ENCODE measurements around the gene KRTAP5-10.
"Not testable (repeated sequence)": the region's sequence is repeated elsewhere in the genome, so short reads cannot be mapped to it uniquely, and the experiment has no call there.

The KRTAP5-10 gene

DNA sequence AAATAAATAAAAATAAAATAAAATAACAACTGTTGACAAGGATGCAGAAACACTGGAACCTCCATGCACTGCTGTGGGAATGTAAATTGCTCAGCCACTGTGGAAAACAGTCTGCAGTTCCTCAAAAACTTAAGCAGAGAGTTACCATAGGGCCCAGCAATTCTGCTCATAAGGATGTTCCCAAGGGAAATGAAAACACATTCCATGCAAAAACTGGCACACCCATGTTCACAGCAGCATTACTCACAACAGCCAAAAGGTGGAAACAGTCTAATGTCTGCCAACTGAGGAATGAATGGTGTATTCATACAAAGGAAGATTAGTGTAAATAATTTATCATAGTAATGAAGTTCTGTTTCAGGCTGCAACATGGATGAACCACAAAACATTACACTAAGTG lies 3.2 kb upstream of the KRTAP5-10 start:
- H3K9me3 ChIP-seq (ENCODE audit: control insufficient read depth, low read length), result peaks cover 5% of the 10 kb centered on the region
- H3K9ac ChIP-seq (ENCODE audit: low read length), result no peak overlapping the region
- H3K27me3 ChIP-seq (replicated peaks; ENCODE audit: control insufficient read depth, insufficient read depth, low read length), result peaks cover 18% of the 10 kb centered on the region
- DNase-seq (ENCODE audit: low read depth), result no peak
- H3K36me3 ChIP-seq (ENCODE audit: control insufficient read depth, insufficient read depth, low read length, severe bottlenecking), result no peaks in the 10 kb centered on the region
- no peak overlapping the region for H3K4me3 ChIP-seq (ENCODE audit: low read length)
- H3K4me1 ChIP-seq (ENCODE audit: control insufficient read depth, insufficient read depth, low read length), result no peaks in the 10 kb centered on the region

DNA sequence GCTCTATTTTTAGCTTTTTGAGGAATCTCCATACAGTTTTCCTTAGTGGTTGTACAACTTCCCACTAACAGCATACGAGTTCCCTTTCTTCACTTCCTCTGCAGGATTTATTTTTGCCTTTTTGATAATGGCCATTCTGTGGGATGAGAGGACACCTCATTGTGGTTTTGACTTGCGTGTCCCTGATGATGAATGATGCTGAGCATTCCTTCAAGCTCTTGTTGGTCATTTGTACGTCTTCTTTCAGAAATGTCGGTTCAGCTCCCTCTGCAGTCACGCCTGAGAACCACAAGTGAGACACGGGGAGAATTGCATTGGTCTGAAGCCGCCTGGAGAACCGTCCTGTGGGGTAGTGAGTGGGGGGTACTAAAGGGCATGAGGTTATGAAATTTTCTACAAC lies 2.0 kb upstream of the KRTAP5-10 start:
- Histone ChIP-seq H3K27me3 (replicated peaks; ENCODE audit: control insufficient read depth, insufficient read depth, low read length) (peaks cover 20% of the 10 kb centered on the region), H3K9ac (ENCODE audit: low read length) (no peak overlapping the region), H3K4me3 (ENCODE audit: low read length) (no peak overlapping the region), H3K4me1 (ENCODE audit: control insufficient read depth, insufficient read depth, low read length) (peaks cover 10% of the 10 kb centered on the region), H3K36me3 (ENCODE audit: control insufficient read depth, insufficient read depth, low read length, severe bottlenecking) (no peaks in the 10 kb centered on the region), H3K9me3 (ENCODE audit: control insufficient read depth, low read length) (peaks cover 5% of the 10 kb centered on the region)
- peak; percentile 49 for DNase-seq (ENCODE audit: low read depth)

DNA sequence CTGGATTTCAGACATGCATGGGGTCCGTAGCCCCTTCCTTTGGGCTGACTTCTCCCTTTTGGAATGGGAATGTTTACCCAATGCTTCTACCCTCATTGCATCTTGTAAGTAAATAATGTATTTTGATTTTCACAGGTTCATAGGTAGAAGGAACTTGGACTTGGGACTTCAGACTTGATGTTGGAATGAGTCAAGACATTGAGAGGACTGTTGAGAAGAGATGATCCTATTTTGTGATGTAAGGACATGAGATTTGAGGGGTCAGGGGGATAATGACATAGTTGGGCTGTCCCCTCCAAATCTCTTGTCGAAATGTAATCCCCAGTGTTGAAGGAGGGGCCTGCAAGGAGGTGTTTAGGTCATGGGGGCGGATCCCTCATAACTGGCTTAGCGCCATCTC lies 933 bp upstream of the KRTAP5-10 start:
- H3K9me3 ChIP-seq (ENCODE audit: control insufficient read depth, low read length), result peaks cover 5% of the 10 kb centered on the region
- H3K27me3 ChIP-seq (replicated peaks; ENCODE audit: control insufficient read depth, insufficient read depth, low read length), result peaks cover 20% of the 10 kb centered on the region
- peaks cover 18% of the 10 kb centered on the region for H3K4me1 ChIP-seq (ENCODE audit: control insufficient read depth, insufficient read depth, low read length)
- H3K36me3 ChIP-seq (ENCODE audit: control insufficient read depth, insufficient read depth, low read length, severe bottlenecking), result no peaks in the 10 kb centered on the region
- DNase-seq (ENCODE audit: low read depth), result no peak
- no peak overlapping the region for H3K4me3 ChIP-seq (ENCODE audit: low read length)
- no peak overlapping the region for H3K9ac ChIP-seq (ENCODE audit: low read length)

DNA sequence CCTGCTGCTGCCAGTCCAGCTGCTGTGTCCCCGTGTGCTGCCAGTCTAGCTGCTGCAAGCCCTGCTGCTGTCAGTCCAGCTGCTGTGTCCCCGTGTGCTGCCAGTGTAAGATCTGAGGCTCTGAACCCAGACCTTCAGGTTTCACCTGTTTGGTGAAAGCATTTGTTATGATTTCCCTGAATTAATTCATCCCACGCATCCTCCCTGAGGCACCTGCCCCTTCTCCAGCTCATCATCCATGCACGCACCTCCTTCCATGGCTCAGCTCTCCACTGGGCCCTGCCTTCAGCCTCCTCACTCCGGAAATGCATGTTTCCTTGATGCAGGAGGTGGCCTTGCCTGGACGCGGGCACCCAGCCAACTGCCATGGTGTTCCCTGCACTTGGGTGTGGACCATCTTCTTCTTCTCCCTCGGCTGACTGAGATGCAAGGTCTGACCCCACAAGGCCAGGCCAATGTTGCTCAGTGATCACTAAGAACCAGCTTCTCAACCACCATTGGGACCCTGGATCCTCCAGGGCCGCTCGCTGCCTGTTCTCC lies 788 bp downstream of the KRTAP5-10 start:
- Histone ChIP-seq H3K4me1 (ENCODE audit: control insufficient read depth, insufficient read depth, low read length) (peaks cover 18% of the 10 kb centered on the region), H3K4me3 (ENCODE audit: low read length) (no peak overlapping the region), H3K36me3 (ENCODE audit: control insufficient read depth, insufficient read depth, low read length, severe bottlenecking) (no peaks in the 10 kb centered on the region), H3K9me3 (ENCODE audit: control insufficient read depth, low read length) (peaks cover 5% of the 10 kb centered on the region), H3K9ac (ENCODE audit: low read length) (no peak overlapping the region), H3K27me3 (replicated peaks; ENCODE audit: control insufficient read depth, insufficient read depth, low read length) (peaks cover 25% of the 10 kb centered on the region)
- DNase-seq (ENCODE audit: low read depth), result no peak

DNA sequence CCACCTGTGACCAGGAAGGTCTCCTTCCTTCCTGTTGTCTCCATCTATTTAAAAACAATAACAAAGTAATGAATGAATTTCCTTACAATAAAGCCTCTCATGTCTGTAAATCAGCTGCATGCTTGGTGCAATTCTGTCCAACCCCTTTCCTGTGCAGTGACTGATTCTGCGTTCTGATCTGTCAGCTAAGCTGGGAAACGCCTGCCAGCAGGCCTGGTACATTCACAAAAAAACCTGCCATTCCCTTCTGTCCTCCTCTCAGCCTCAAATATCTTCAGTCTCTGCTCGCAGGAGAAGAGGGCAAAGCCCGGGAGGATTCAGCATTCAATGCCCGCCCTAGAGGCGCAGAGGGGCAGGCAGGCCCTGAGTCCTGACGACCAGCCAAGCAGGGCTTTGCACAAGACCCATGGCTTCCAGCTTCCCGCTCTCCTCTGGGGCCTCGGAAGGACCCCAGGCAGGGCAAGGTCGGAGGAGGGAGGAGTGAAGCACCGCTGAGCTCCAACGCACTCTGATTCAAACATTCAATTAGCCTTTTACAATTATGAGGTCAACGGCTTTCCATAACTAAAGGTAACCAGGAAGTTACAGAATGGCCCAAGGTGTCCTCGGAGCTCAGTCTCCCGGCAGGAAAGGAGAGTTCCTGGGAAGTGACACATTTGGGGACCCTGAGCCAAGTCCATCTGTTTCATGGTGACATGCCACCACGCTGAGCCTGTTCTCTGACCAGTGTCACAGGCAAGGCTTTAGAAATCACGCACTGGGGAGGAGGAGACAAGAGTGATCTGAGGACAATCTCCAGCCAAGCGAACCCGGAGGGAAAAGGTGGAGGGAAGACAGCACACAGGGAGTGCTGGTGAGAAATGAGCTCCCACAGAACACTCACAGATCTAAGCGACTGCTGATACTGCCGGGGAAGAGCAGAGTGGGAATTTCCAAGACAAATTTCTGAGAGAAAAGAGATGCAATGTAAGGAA lies 1.6 kb downstream of the KRTAP5-10 start:
- not testable (repeated sequence) for H3K9me3 ChIP-seq (ENCODE audit: control insufficient read depth, low read length)

GRCh38 chr11:71567633-71568032 lies 2.3 kb downstream of the KRTAP5-10 start:
- H3K4me3 ChIP-seq (ENCODE audit: low read length); H3K9ac ChIP-seq (ENCODE audit: low read length); H3K36me3 ChIP-seq (ENCODE audit: control insufficient read depth, insufficient read depth, low read length, severe bottlenecking); DNase-seq (ENCODE audit: low read depth); H3K9me3 ChIP-seq (ENCODE audit: control insufficient read depth, low read length): not testable (repeated sequence)
- Histone ChIP-seq H3K4me1 (ENCODE audit: control insufficient read depth, insufficient read depth, low read length) (peaks cover 18% of the 10 kb centered on the region), H3K27me3 (replicated peaks; ENCODE audit: control insufficient read depth, insufficient read depth, low read length) (peaks cover 25% of the 10 kb centered on the region)

More for the DNA sequence above, 1.6 kb downstream of the KRTAP5-10 start:
- DNase-seq (ENCODE audit: low read depth); H3K36me3 ChIP-seq (ENCODE audit: control insufficient read depth, insufficient read depth, low read length, severe bottlenecking); H3K4me3 ChIP-seq (ENCODE audit: low read length); H3K9ac ChIP-seq (ENCODE audit: low read length): not testable (repeated sequence)
- peaks cover 25% of the 10 kb centered on the region for H3K27me3 ChIP-seq (replicated peaks; ENCODE audit: control insufficient read depth, insufficient read depth, low read length)
- H3K4me1 ChIP-seq (ENCODE audit: control insufficient read depth, insufficient read depth, low read length), result peaks cover 18% of the 10 kb centered on the region

DNA sequence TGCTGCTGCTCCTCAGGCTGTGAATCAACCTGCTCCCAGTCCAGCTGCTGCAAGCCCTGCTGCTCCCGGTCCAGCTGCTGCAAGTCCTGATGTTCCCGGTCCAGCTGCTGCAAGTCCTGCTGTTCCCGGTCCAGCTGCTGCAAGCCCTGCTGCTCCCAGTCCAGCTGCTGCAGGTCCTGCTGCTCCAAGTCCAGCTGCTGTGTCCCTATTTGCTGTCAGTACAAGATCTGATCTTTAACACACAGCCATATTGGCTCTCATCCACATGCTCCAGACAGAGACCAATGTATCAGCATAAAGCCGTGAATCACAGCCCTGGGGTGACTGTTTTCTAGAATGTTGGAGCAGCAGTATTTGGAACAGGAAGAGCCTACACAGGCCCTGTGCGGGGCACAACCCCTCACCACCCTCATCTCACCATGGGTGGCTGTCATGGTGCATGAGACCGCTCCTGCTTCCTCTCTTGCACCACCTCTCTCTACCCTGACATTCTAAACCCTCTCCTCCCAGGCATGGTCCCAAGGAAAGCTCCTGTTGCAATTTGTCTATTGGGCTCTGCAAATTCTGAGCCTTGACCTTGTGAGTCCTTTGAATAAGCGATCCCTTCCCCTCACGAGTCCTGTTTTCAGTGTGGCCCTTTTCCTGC lies 3.5 kb downstream of the KRTAP5-10 start:
- Histone ChIP-seq H3K9me3 (ENCODE audit: control insufficient read depth, low read length) (no peaks in the 10 kb centered on the region), H3K36me3 (ENCODE audit: control insufficient read depth, insufficient read depth, low read length, severe bottlenecking) (no peaks in the 10 kb centered on the region), H3K4me3 (ENCODE audit: low read length) (no peak overlapping the region), H3K9ac (ENCODE audit: low read length) (no peak overlapping the region), H3K4me1 (ENCODE audit: control insufficient read depth, insufficient read depth, low read length) (peaks cover 18% of the 10 kb centered on the region), H3K27me3 (replicated peaks; ENCODE audit: control insufficient read depth, insufficient read depth, low read length) (peaks cover 33% of the 10 kb centered on the region)
- DNase-seq (ENCODE audit: low read depth), result no peak

GRCh38 chr11:71571101-71571850 lies 5.9 kb downstream of the KRTAP5-10 start:
- H3K9me3 ChIP-seq (ENCODE audit: control insufficient read depth, low read length); H3K36me3 ChIP-seq (ENCODE audit: control insufficient read depth, insufficient read depth, low read length, severe bottlenecking); DNase-seq (ENCODE audit: low read depth); H3K9ac ChIP-seq (ENCODE audit: low read length); H3K4me3 ChIP-seq (ENCODE audit: low read length): not testable (repeated sequence)
- Histone ChIP-seq H3K4me1 (ENCODE audit: control insufficient read depth, insufficient read depth, low read length) (peaks cover 18% of the 10 kb centered on the region), H3K27me3 (replicated peaks; ENCODE audit: control insufficient read depth, insufficient read depth, low read length) (peaks cover 47% of the 10 kb centered on the region)

DNA sequence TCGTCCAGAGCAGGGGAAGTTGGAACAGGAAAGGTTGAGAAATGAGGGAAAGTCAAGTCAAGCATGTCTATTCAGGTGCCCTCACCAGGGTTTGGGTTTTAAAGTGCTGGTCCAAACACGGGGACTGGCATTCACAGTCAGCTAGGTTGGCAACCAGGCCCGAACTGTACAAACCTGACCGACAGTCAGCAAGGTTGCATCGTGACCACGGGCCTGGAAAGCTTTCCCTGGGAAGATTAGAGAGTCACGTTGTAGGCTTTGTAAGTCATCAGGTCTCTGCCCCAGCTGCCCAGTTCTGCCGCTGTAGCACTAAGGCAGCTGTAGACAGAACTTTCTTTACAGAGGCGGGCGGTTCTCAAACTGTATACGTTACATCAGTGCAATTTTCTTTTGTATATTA lies 7.4 kb downstream of the KRTAP5-10 start:
- peaks cover 43% of the 10 kb centered on the region for H3K27me3 ChIP-seq (replicated peaks; ENCODE audit: control insufficient read depth, insufficient read depth, low read length)
- no peak overlapping the region for H3K4me3 ChIP-seq (ENCODE audit: low read length)
- no peaks in the 10 kb centered on the region for H3K9me3 ChIP-seq (ENCODE audit: control insufficient read depth, low read length)
- no peak overlapping the region for H3K9ac ChIP-seq (ENCODE audit: low read length)
- H3K36me3 ChIP-seq (ENCODE audit: control insufficient read depth, insufficient read depth, low read length, severe bottlenecking), result no peaks in the 10 kb centered on the region
- DNase-seq (ENCODE audit: low read depth), result no peak
- H3K4me1 ChIP-seq (ENCODE audit: control insufficient read depth, insufficient read depth, low read length), result peaks cover 15% of the 10 kb centered on the region

- Histone ChIP-seq H3K27me3 (replicated peaks; ENCODE audit: control insufficient read depth, insufficient read depth, low read length) (peaks cover 45% of the 10 kb centered on the region), H3K9me3 (ENCODE audit: control insufficient read depth, low read length) (no peaks in the 10 kb centered on the region), H3K4me3 (ENCODE audit: low read length) (no peak overlapping the region), H3K9ac (ENCODE audit: low read length) (no peak overlapping the region), H3K4me1 (ENCODE audit: control insufficient read depth, insufficient read depth, low read length) (peaks cover 1% of the 10 kb centered on the region), H3K36me3 (ENCODE audit: control insufficient read depth, insufficient read depth, low read length, severe bottlenecking) (no peaks in the 10 kb centered on the region)
- no peak for DNase-seq (ENCODE audit: low read depth)
Observed at GRCh38 chr11:71574418-71574817, 9.1 kb downstream of the KRTAP5-10 start.

All from adipocyte (in vitro differentiated cells).